GM18511 (cell line): ENCODE measurements around the gene GNAT1.

Experiments used
- ATAC-seq: cut with Tn5 transposase; IDR thresholded peaks from one replicate; pipeline ENCODE4 v1.9.1; 2021; ENCODE audit warnings: mild to moderate bottlenecking, moderate library complexity; ENCODE audit not compliant: unreplicated experiment

The GNAT1 gene

GRCh38 chr3:50162034-50162883 is 29.2 kb upstream of the GNAT1 start:
- no peak for ATAC-seq

GRCh38 chr3:50163572-50164455 is 27.6 kb upstream of the GNAT1 start:
- ATAC-seq: no peak

GRCh38 chr3:50164481-50164880 is 26.9 kb upstream of the GNAT1 start:
- ATAC-seq: no peak

GRCh38 chr3:50164984-50165909 is 26.2 kb upstream of the GNAT1 start:
- ATAC-seq: no peak

- no peak for ATAC-seq
Measured at GRCh38 chr3:50165910-50166538, 25.4 kb upstream of the GNAT1 start.

- no peak for ATAC-seq
Measured at GRCh38 chr3:50166620-50167019, 24.8 kb upstream of the GNAT1 start.

- ATAC-seq: no peak
Measured at GRCh38 chr3:50167069-50167840, 24.2 kb upstream of the GNAT1 start.

GRCh38 chr3:50167841-50168209 is 23.6 kb upstream of the GNAT1 start:
- ATAC-seq: no peak

GRCh38 chr3:50168388-50168787 is 23.0 kb upstream of the GNAT1 start:
- no peak for ATAC-seq

- no peak for ATAC-seq
Measured at GRCh38 chr3:50168791-50169190, 22.6 kb upstream of the GNAT1 start.

- no peak for ATAC-seq
Measured at GRCh38 chr3:50169232-50169832, 22.1 kb upstream of the GNAT1 start.

GRCh38 chr3:50169858-50170257 is 21.6 kb upstream of the GNAT1 start:
- ATAC-seq: no peak

- no peak for ATAC-seq
Measured at GRCh38 chr3:50170689-50171088, 20.7 kb upstream of the GNAT1 start.

GRCh38 chr3:50171540-50172301 is 19.7 kb upstream of the GNAT1 start:
- ATAC-seq: no peak

- ATAC-seq: no peak
Measured at GRCh38 chr3:50172626-50173220, 18.7 kb upstream of the GNAT1 start.

GRCh38 chr3:50173685-50174516 is 17.5 kb upstream of the GNAT1 start:
- ATAC-seq: no peak

GRCh38 chr3:50174517-50174895 is 16.9 kb upstream of the GNAT1 start:
- ATAC-seq: no peak
